ENCODE results near the gene KLHL2. TPM values are rescaled to one million over a fixed set of nuclear protein-coding genes. Genes with fewer than 3 reads are reported as not detected.
A peak's percentile ranks its signal among the peaks of the same experiment; 100 is the strongest.

KLHL2 gene
- total RNA-seq, 4 donors from 2014 or later = 9.2 to 19.8 (median 12.0) TPM

GRCh38 chr4:165360041-165360695 lies 152.8 kb downstream of the KLHL2 start:
- DNase-seq = no peak
- no peaks in the 10 kb centered on the region for H3K36me3 ChIP-seq
- H3K4me1 ChIP-seq = peaks cover 3 to 11% (median 6%) of the 10 kb centered on the region in 4 donors
- 57 to 81% methylated on average over 4 to 6 of the region's 6 CpGs for WGBS, 2 donors (ENCODE audit: low coverage in 1 of 2)
- no peaks in the 10 kb centered on the region for H3K9me3 ChIP-seq
- intact Hi-C loops (cut with DNase I; ENCODE audit: low total_unique reads) = no loop called here
- in situ Hi-C loops (cut with MboI; ENCODE audit: low pct_ligation_motif_present in 1 of 4, low pct_unique_long_range_greater_than_20kb in 1 of 4, low sequenced_read_pairs in 3 of 4) = loop anchor here in 1 of 4 donors (25.0 kb wide), 1 partner anchor 102 kb away; no protein-coding TSS in a partner anchor
- no peaks in the 10 kb centered on the region for H3K27me3 ChIP-seq
- TF ChIP-seq POLR2AphosphoS5 (IDR thresholded peaks at IDR 0.05) = no peak
- TF ChIP-seq CTCF (IDR thresholded peaks at IDR 0.05) = no peak
- TF ChIP-seq EP300 (IDR thresholded peaks at IDR 0.05; ENCODE audit: low read depth) = no peak
- no peak for TF ChIP-seq POLR2A (IDR thresholded peaks at IDR 0.05)
- H3K4me3 ChIP-seq = no peak overlapping the region
- no peak overlapping the region for H3K27ac ChIP-seq

GRCh38 chr4:165360985-165361670 lies 153.8 kb downstream of the KLHL2 start:
- no peak for DNase-seq
- H3K36me3 ChIP-seq = no peaks in the 10 kb centered on the region
- H3K9me3 ChIP-seq = no peaks in the 10 kb centered on the region
- no peak overlapping the region for H3K27ac ChIP-seq
- peaks cover 5 to 14% (median 12%) of the 10 kb centered on the region in 4 donors for H3K4me1 ChIP-seq
- no peaks in the 10 kb centered on the region for H3K27me3 ChIP-seq
- no peak overlapping the region for H3K4me3 ChIP-seq
- no peak for TF ChIP-seq EP300 (IDR thresholded peaks at IDR 0.05; ENCODE audit: low read depth)
- no peak for TF ChIP-seq CTCF (IDR thresholded peaks at IDR 0.05)
- no peak for TF ChIP-seq POLR2AphosphoS5 (IDR thresholded peaks at IDR 0.05)
- TF ChIP-seq POLR2A (IDR thresholded peaks at IDR 0.05) = no peak
- intact Hi-C loops (cut with DNase I; ENCODE audit: low total_unique reads) (no loop called here), in situ Hi-C loops (cut with MboI; ENCODE audit: low pct_ligation_motif_present in 1 of 4, low pct_unique_long_range_greater_than_20kb in 1 of 4, low sequenced_read_pairs in 3 of 4) (loop anchor here in 1 of 4 donors (25.0 kb wide), 1 partner anchor 101 kb away; no protein-coding TSS in a partner anchor)
- 78 to 89% methylated on average over 7 of the region's 7 CpGs for WGBS, 2 donors (ENCODE audit: low coverage in 1 of 2)

GRCh38 chr4:165361810-165362209 lies 154.4 kb downstream of the KLHL2 start:
- peaks cover 5 to 14% (median 12%) of the 10 kb centered on the region in 4 donors for H3K4me1 ChIP-seq
- no peaks in the 10 kb centered on the region for H3K27me3 ChIP-seq
- no peak for TF ChIP-seq POLR2A (IDR thresholded peaks at IDR 0.05)
- no peak for TF ChIP-seq CTCF (IDR thresholded peaks at IDR 0.05)
- no peak for TF ChIP-seq POLR2AphosphoS5 (IDR thresholded peaks at IDR 0.05)
- no peak for TF ChIP-seq EP300 (IDR thresholded peaks at IDR 0.05; ENCODE audit: low read depth)
- in situ Hi-C loops (cut with MboI; ENCODE audit: low pct_ligation_motif_present in 1 of 4, low pct_unique_long_range_greater_than_20kb in 1 of 4, low sequenced_read_pairs in 3 of 4) = loop anchor here in 1 of 4 donors (25.0 kb wide), 1 partner anchor 100 kb away; no protein-coding TSS in a partner anchor
- intact Hi-C loops (cut with DNase I; ENCODE audit: low total_unique reads) = no loop called here
- H3K9me3 ChIP-seq = no peaks in the 10 kb centered on the region
- H3K27ac ChIP-seq = no peak overlapping the region
- WGBS, 2 donors (ENCODE audit: low coverage in 1 of 2) = 80 to 90% methylated on average over 2 of the region's 2 CpGs
- no peak overlapping the region for H3K4me3 ChIP-seq
- no peak for DNase-seq
- no peaks in the 10 kb centered on the region for H3K36me3 ChIP-seq

- in situ Hi-C loops (cut with MboI; ENCODE audit: low pct_ligation_motif_present in 1 of 4, low pct_unique_long_range_greater_than_20kb in 1 of 4, low sequenced_read_pairs in 3 of 4) = loop anchor here in 1 of 4 donors (25.0 kb wide), 1 partner anchor 98 kb away; no protein-coding TSS in a partner anchor
- Histone ChIP-seq H3K36me3 (no peaks in the 10 kb centered on the region), H3K4me3 (no peak overlapping the region), H3K27ac (peak overlapping the region; percentile 70 to 73 (median 72)), H3K9me3 (no peaks in the 10 kb centered on the region), H3K4me1 (peaks cover 5 to 14% (median 12%) of the 10 kb centered on the region in 4 donors), H3K27me3 (no peaks in the 10 kb centered on the region)
- intact Hi-C loops (cut with DNase I; ENCODE audit: low total_unique reads) = no loop called here
- 23 to 25% methylated on average over 2 of the region's 2 CpGs for WGBS, 2 donors (ENCODE audit: low coverage in 1 of 2)
- TF ChIP-seq POLR2A (IDR thresholded peaks at IDR 0.05) = no peak
- TF ChIP-seq CTCF (IDR thresholded peaks at IDR 0.05) = no peak
- TF ChIP-seq EP300 (IDR thresholded peaks at IDR 0.05; ENCODE audit: low read depth) = no peak
- TF ChIP-seq POLR2AphosphoS5 (IDR thresholded peaks at IDR 0.05) = peak in 1 of 3 donors; percentile 52
- peak; percentile 59 for DNase-seq
Measured at GRCh38 chr4:165364452-165365080, 157.2 kb downstream of the KLHL2 start.
